Stomach (tissue), 9 donors: ENCODE results near the gene CHRNE. TPM values are rescaled to one million over a fixed set of nuclear protein-coding genes. Genes with fewer than 3 reads are reported as not detected.
A peak's percentile ranks its signal among the peaks of the same experiment; 100 is the strongest.

Experiments
- DNase-seq, 2 donors: peaks; one replicate each; pipeline versions ENCODE4 v3.0.0 to v3.0.0-alpha.2; 2013 to 2019
- H3K27ac ChIP-seq, 5 donors: fragments of 200-600 bp in 4 of 5; sonication (generic) in 4 of 5; one replicate each; pipeline ENCODE4 v1.5.1; 2013 to 2019; ENCODE audit warnings: mild to moderate bottlenecking in 1 of 5, moderate library complexity in 1 of 5
- H3K27me3 ChIP-seq, 3 donors: fragments of 200-600 bp; sonication (generic); one replicate each; pipeline ENCODE4 v1.5.1; 2017 to 2019; ENCODE audit warnings: mixed run types in 1 of 3
- H3K36me3 ChIP-seq, 4 donors: fragments of 200-600 bp; sonication (generic); 1 replicate in 3 of 4; 2 replicates in 1 of 4; pipeline ENCODE4 v1.5.1; 2016 to 2019
- H3K4me1 ChIP-seq, 4 donors: fragments of 200-600 bp; sonication (generic); one replicate each; pipeline ENCODE4 v1.5.1; 2016 to 2019
- H3K4me3 ChIP-seq, 4 donors: fragments of 200-600 bp; sonication (generic) in 3 of 4; one replicate each; pipeline ENCODE4 v1.5.1; 2016 to 2019; ENCODE audit warnings: mild to moderate bottlenecking in 1 of 4
- H3K9me3 ChIP-seq, 4 donors: fragments of 200-600 bp; sonication (generic); one replicate each; pipeline ENCODE4 v1.5.1; 2016 to 2019
- EP300 ChIP-seq: sonication (generic); formaldehyde crosslinking; IDR thresholded peaks from one replicate; pipeline ENCODE4 v1.6.1; 2017; ENCODE audit warnings: antibody characterized with exemption
- POLR2A ChIP-seq, 4 donors: fragments of 450-650 bp; IDR thresholded peaks; one replicate each; pipeline ENCODE4 v1.6.1; 2016; ENCODE audit warnings: antibody characterized with exemption in 4 of 4, control low read depth in 2 of 4, mild to moderate bottlenecking in 1 of 4, moderate library complexity in 1 of 4
- POLR2AphosphoS5 ChIP-seq, 3 donors: sonication (generic); formaldehyde crosslinking; IDR thresholded peaks; one replicate each; pipeline ENCODE4 v1.6.1; 2016; ENCODE audit warnings: antibody characterized with exemption in 3 of 3
- WGBS, 5 donors: extraction: QIAGEN DNeasy Blood & Tissue Kit in 3 of 5; methylation state at CpG; one replicate each; pipeline versions ENCODE4 v1.1.5 to v1.1.7; 2013 to 2018; 5-methylcytosine and 5-hydroxymethylcytosine counted together
- intact Hi-C: fragments of 100-400 bp; cut with DNase I; formaldehyde crosslinking; loops from one replicate; pipeline ENCODE4 v1.15.1; 2023; ENCODE audit warnings: low total_unique reads
- polyA plus RNA-seq, 3 donors: library from polyadenylated mRNA; stranded (reverse); fragments of 200-250 nt; gene quantifications; one replicate each; pipeline ENCODE4 v1.2.3, GENCODE V29; 2013
- total RNA-seq, 5 donors: library from RNA; depleted of rRNA; stranded (reverse); fragments of >200 nt; gene quantifications; one replicate each; pipeline versions ENCODE4 v1.1.0 to v1.2.3, GENCODE V29; 2014 to 2016
- TF ChIP-seq, protein P1 (sequence below), 7 experiments: fragments of 450-650 bp in 4 of 7; fragments of 200-600 bp in 3 of 7; sonication (generic) in 3 of 7; IDR thresholded peaks; one replicate each; pipeline ENCODE4 v1.5.1; 2016 to 2019; ENCODE audit warnings: antibody characterized with exemption in 7 of 7, control low read depth in 2 of 7, mild to moderate bottlenecking in 1 of 7
- donor health status: healthy with polysubstance abuse.
- donor health status: Bipolar disorder and iron deficiency.
- donor health status: healthy.

The CHRNE gene
- total and polyA plus RNA-seq, 8 donors = 0.43 to 2.0 (median 0.93) TPM; not detected in 3

DNA sequence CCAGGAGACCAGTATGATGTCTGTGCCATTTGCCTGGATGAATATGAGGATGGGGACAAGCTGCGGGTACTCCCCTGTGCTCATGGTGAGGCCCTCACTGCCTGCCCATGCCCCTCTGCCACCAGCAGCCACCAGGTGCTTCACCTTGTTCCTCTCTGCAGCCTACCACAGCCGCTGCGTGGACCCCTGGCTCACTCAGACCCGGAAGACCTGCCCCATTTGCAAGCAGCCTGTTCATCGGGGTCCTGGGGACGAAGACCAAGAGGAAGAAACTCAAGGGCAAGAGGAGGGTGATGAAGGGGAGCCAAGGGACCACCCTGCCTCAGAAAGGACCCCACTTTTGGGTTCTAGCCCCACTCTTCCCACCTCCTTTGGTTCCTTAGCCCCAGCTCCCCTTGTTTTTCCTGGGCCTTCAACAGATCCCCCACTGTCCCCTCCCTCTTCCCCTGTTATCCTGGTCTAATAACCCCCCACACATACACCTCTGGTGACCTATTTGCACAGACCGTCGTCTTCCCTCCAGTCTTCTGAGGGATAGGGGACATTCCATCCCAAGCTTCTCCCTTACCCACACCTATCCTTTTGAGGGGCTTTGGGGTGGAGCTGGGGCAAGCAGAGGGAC lies 41.8 kb upstream of the CHRNE start:
- peaks cover 41 to 51% (median 50%) of the 10 kb centered on the region in 4 donors for H3K36me3 ChIP-seq
- intact Hi-C loops = no loop called here
- no peak for DNase-seq
- H3K9me3 ChIP-seq = no peaks in the 10 kb centered on the region
- no peaks in the 10 kb centered on the region for H3K27me3 ChIP-seq
- H3K27ac ChIP-seq = peak overlapping the region; percentile 72 to 100 (median 97)
- peak overlapping the region in 3 of 4 donors; percentile 1 to 100 (median 100) for H3K4me3 ChIP-seq
- 49 to 57% (median 50%) methylated on average over 8 of the region's 8 CpGs for WGBS, 5 donors
- no peak for TF ChIP-seq POLR2A (IDR thresholded peaks at IDR 0.05)
- no peak for TF ChIP-seq POLR2AphosphoS5 (IDR thresholded peaks at IDR 0.05)
- TF ChIP-seq, protein P1, sequence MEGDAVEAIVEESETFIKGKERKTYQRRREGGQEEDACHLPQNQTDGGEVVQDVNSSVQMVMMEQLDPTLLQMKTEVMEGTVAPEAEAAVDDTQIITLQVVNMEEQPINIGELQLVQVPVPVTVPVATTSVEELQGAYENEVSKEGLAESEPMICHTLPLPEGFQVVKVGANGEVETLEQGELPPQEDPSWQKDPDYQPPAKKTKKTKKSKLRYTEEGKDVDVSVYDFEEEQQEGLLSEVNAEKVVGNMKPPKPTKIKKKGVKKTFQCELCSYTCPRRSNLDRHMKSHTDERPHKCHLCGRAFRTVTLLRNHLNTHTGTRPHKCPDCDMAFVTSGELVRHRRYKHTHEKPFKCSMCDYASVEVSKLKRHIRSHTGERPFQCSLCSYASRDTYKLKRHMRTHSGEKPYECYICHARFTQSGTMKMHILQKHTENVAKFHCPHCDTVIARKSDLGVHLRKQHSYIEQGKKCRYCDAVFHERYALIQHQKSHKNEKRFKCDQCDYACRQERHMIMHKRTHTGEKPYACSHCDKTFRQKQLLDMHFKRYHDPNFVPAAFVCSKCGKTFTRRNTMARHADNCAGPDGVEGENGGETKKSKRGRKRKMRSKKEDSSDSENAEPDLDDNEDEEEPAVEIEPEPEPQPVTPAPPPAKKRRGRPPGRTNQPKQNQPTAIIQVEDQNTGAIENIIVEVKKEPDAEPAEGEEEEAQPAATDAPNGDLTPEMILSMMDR (IDR thresholded peaks at IDR 0.05) = no peak
- TF ChIP-seq EP300 = no peak
- H3K4me1 ChIP-seq = peaks cover 47 to 71% (median 68%) of the 10 kb centered on the region in 4 donors

DNA sequence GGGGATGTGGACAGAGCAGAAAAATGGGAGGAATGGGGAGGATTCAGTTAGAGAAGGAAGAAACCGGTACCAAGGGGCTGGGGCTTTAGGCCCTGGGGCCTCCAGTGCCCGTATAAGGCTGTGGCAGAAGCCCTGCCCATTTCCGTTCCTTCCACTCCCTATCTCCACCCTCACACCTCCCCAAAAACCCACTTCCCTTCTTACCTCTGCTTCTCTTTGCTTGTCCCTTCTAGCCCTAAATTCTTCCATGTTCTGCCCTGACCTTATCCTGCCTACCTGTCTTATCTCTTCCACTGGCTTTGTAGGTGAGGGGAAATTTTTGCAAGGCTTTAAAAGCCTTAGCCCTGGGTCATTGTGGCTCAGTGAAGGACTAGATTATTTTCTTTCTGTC lies 41.3 kb upstream of the CHRNE start:
- H3K4me1 ChIP-seq = peaks cover 49 to 70% (median 69%) of the 10 kb centered on the region in 4 donors

DNA sequence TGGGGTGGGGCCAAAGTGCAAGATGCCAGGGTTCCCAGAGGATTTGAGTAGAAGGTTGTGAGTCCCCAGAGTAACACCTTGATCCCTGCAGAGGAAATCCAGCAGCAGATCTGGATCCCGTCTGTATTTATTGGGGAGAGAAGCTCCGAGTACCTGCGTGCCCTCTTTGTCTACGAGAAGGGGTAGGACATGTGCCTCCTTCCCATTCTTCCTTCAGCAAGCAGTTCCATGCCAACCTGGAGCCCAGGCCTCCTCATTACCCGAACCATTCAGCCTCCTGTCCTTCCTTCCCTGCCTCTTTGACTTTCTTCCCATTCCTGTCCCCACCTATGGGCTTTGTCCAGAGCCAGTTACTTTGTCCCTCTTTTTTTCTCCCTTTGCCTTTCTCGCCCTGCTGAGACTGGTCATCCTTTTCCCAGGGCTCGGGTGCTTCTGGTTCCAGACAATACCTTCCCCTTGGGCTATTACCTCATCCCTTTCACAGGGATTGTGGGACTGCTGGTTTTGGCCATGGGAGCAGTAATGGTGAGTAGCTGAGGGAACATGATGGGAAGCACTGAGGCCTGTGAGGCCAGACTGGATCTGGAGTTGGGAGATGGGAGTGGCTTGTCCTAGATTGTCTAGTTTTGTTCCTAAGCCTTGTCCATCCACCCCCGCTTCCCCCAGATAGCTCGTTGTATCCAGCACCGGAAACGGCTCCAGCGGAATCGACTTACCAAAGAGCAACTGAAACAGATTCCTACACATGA lies 40.0 kb upstream of the CHRNE start:
- Histone ChIP-seq H3K36me3 (peaks cover 46 to 56% (median 55%) of the 10 kb centered on the region in 4 donors), H3K27me3 (no peaks in the 10 kb centered on the region), H3K27ac (peak overlapping the region in 3 of 5 donors; percentile 5 to 100 (median 53)), H3K9me3 (no peaks in the 10 kb centered on the region), H3K4me3 (peak overlapping the region in 2 of 4 donors; percentile 91 to 100), H3K4me1 (peaks cover 61 to 82% (median 81%) of the 10 kb centered on the region in 4 donors)
- WGBS, 5 donors = 73 to 82% (median 75%) methylated on average over 13 of the region's 13 CpGs
- TF ChIP-seq POLR2AphosphoS5 (IDR thresholded peaks at IDR 0.05) = no peak
- TF ChIP-seq POLR2A (IDR thresholded peaks at IDR 0.05) = no peak
- TF ChIP-seq EP300 = no peak
- TF ChIP-seq, protein P1 (IDR thresholded peaks at IDR 0.05) = no peak
- intact Hi-C loops = no loop called here
- DNase-seq = no peak

More for the DNA sequence above, 41.3 kb upstream of the CHRNE start:
- TF ChIP-seq POLR2A (IDR thresholded peaks at IDR 0.05) (no peak), POLR2AphosphoS5 (IDR thresholded peaks at IDR 0.05) (no peak), EP300 (no peak)
- TF ChIP-seq, protein P1 (IDR thresholded peaks at IDR 0.05) = no peak
- Histone ChIP-seq H3K9me3 (no peaks in the 10 kb centered on the region), H3K27ac (peak overlapping the region; percentile 72 to 100 (median 97)), H3K27me3 (no peaks in the 10 kb centered on the region), H3K4me3 (peak overlapping the region in 2 of 4 donors; percentile 100), H3K36me3 (peaks cover 41 to 51% (median 50%) of the 10 kb centered on the region in 4 donors)
- intact Hi-C loops = no loop called here
- WGBS, 5 donors = 22 to 29% (median 27%) methylated on average over 3 of the region's 3 CpGs
- DNase-seq = no peak

DNA sequence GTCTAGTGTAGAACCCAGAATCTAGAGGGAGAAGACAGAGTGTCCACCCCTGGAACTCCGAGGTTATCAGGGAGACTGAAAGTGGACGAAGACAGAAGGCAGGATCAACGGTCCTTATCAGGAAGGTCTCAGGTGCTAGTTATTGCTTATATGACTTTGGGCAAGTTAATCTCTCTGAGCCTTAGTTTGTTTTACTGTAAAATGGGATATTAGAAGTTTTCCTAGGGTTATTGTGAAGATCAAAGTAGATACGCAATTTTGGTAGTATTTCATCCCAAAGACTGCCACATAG lies 38.4 kb upstream of the CHRNE start:
- 20 to 37% (median 31%) methylated on average over 4 of the region's 4 CpGs for WGBS, 5 donors
- Histone ChIP-seq H3K4me1 (peaks cover 55 to 76% (median 75%) of the 10 kb centered on the region in 4 donors), H3K36me3 (peaks cover 58 to 66% (median 65%) of the 10 kb centered on the region in 4 donors), H3K27ac (peak overlapping the region in 4 of 5 donors; percentile 91 to 100 (median 96)), H3K9me3 (no peaks in the 10 kb centered on the region), H3K4me3 (peak overlapping the region; percentile 70 to 91 (median 84)), H3K27me3 (no peaks in the 10 kb centered on the region)
- intact Hi-C loops = no loop called here
- TF ChIP-seq POLR2AphosphoS5 (IDR thresholded peaks at IDR 0.05) (no peak), EP300 (no peak), POLR2A (IDR thresholded peaks at IDR 0.05) (no peak)
- TF ChIP-seq, protein P1 (IDR thresholded peaks at IDR 0.05) = no peak
- no peak for DNase-seq
